Measurements from ENCODE around the gene ANKRD12.

ANKRD12 gene

GRCh38 chr18:9120796-9121195 lies 15.8 kb upstream of the ANKRD12 start:
- Histone ChIP-seq H3K27ac (ENCODE audit: low read depth, low read length) (no peak overlapping the region), H3K9ac (ENCODE audit: low read length) (no peak overlapping the region), H3K4me3 (ENCODE audit: insufficient read depth, low read length, poor library complexity, severe bottlenecking) (no peak overlapping the region), H3K9me2 (replicated peaks; ENCODE audit: insufficient read depth, low read length) (no peaks in the 10 kb centered on the region), H3F3A (ENCODE audit: insufficient read depth) (peaks cover 25% of the 10 kb centered on the region; the same call in 1 of the 2 replicates), H3K79me2 (ENCODE audit: insufficient read depth, low read length) (peaks cover 31% of the 10 kb centered on the region), H4K20me1 (ENCODE audit: low read depth, low read length) (no peaks in the 10 kb centered on the region), H3K4me2 (ENCODE audit: low read depth, low read length, poor library complexity, severe bottlenecking) (no peak overlapping the region), H3K27me3 (ENCODE audit: low read length) (no peaks in the 10 kb centered on the region), H3K9me3 (ENCODE audit: insufficient read depth, low read length) (no peaks in the 10 kb centered on the region), H2AFZ (ENCODE audit: low read depth, low read length, severe bottlenecking) (no peak overlapping the region), H3K36me3 (ENCODE audit: low read length) (peaks cover 49% of the 10 kb centered on the region; the same call in 1 of the 2 replicates)
- TF ChIP-seq EZH2phosphoT487 (conservative IDR thresholded peaks at IDR 0.05; ENCODE audit: low read length) (no peak), CTCF (IDR thresholded peaks at IDR 0.05; ENCODE audit: insufficient read depth, low read length, poor library complexity, severe bottlenecking) (no peak)

DNA sequence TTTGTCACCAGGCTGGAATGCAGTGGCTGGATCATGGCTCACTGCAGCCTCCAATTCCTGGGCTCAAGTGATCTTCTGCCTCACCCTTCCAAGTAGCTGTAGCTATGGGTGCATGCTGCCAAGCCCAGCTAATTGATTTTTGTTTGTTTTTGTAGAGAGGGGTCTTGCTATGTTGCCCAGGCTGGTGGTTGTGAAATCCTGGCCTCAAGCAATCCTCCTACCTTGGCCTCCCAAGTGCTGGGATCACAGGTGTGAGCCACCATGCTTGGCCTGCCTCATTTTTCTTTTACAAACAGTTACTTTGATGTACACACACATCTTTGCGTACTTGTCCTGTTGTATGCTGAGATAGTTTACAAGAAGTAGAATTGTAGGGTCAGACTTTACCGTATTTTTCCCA lies 13.1 kb upstream of the ANKRD12 start:
- no peaks in the 10 kb centered on the region for H4K20me1 ChIP-seq (ENCODE audit: low read depth, low read length)

GRCh38 chr18:9124824-9125223 lies 11.8 kb upstream of the ANKRD12 start:
- no peak overlapping the region for H3K4me3 ChIP-seq (ENCODE audit: insufficient read depth, low read length, poor library complexity, severe bottlenecking)
- no peak overlapping the region for H3K27ac ChIP-seq (ENCODE audit: low read depth, low read length)
- peaks cover 7% of the 10 kb centered on the region; the same call in 1 of the 2 replicates for H3K79me2 ChIP-seq (ENCODE audit: insufficient read depth, low read length)
- H4K20me1 ChIP-seq (ENCODE audit: low read depth, low read length): no peaks in the 10 kb centered on the region
- no peak overlapping the region for H3K9ac ChIP-seq (ENCODE audit: low read length)
- no peak overlapping the region for H2AFZ ChIP-seq (ENCODE audit: low read depth, low read length, severe bottlenecking)
- no peak overlapping the region for H3K4me2 ChIP-seq (ENCODE audit: low read depth, low read length, poor library complexity, severe bottlenecking)
- peaks cover 70% of the 10 kb centered on the region for H3K36me3 ChIP-seq (ENCODE audit: low read length)
- H3F3A ChIP-seq (ENCODE audit: insufficient read depth): peaks cover 19% of the 10 kb centered on the region; the same call in 1 of the 2 replicates
- H3K9me2 ChIP-seq (replicated peaks; ENCODE audit: insufficient read depth, low read length): no peaks in the 10 kb centered on the region
- H3K27me3 ChIP-seq (ENCODE audit: low read length): no peaks in the 10 kb centered on the region
- no peaks in the 10 kb centered on the region for H3K9me3 ChIP-seq (ENCODE audit: insufficient read depth, low read length)
- TF ChIP-seq CTCF (IDR thresholded peaks at IDR 0.05; ENCODE audit: insufficient read depth, low read length, poor library complexity, severe bottlenecking) (no peak), EZH2phosphoT487 (conservative IDR thresholded peaks at IDR 0.05; ENCODE audit: low read length) (no peak)

More for the DNA sequence above, 13.1 kb upstream of the ANKRD12 start:
- Histone ChIP-seq H3K27ac (ENCODE audit: low read depth, low read length) (no peak overlapping the region), H3K9me3 (ENCODE audit: insufficient read depth, low read length) (no peaks in the 10 kb centered on the region), H3K4me2 (ENCODE audit: low read depth, low read length, poor library complexity, severe bottlenecking) (no peak overlapping the region), H3F3A (ENCODE audit: insufficient read depth) (peaks cover 26% of the 10 kb centered on the region; the same call in 1 of the 2 replicates), H3K9ac (ENCODE audit: low read length) (no peak overlapping the region), H3K4me3 (ENCODE audit: insufficient read depth, low read length, poor library complexity, severe bottlenecking) (no peak overlapping the region), H2AFZ (ENCODE audit: low read depth, low read length, severe bottlenecking) (no peak overlapping the region), H3K9me2 (replicated peaks; ENCODE audit: insufficient read depth, low read length) (no peaks in the 10 kb centered on the region), H3K36me3 (ENCODE audit: low read length) (peaks cover 71% of the 10 kb centered on the region; the same call in 1 of the 2 replicates), H3K27me3 (ENCODE audit: low read length) (no peaks in the 10 kb centered on the region), H3K79me2 (ENCODE audit: insufficient read depth, low read length) (peaks cover 6% of the 10 kb centered on the region; the same call in 1 of the 2 replicates)
- no peak for TF ChIP-seq CTCF (IDR thresholded peaks at IDR 0.05; ENCODE audit: insufficient read depth, low read length, poor library complexity, severe bottlenecking)
- no peak for TF ChIP-seq EZH2phosphoT487 (conservative IDR thresholded peaks at IDR 0.05; ENCODE audit: low read length)
